SU-DHL-6 (cell line): ENCODE results near the gene SLC9A9.

Experiments used
- CTCF ChIP-seq: fragments of 200-600 bp; sonication (generic); IDR thresholded peaks from one replicate; pipeline ENCODE4 v1.5.1; 2017; ENCODE audit warnings: antibody characterized with exemption, mild to moderate bottlenecking, low read length, moderate library complexity; ENCODE audit not compliant: insufficient read depth, poor library complexity, severe bottlenecking
- EZH2phosphoT487 ChIP-seq: fragments of 200-600 bp; sonication (generic), shearing (Covaris generic); conservative IDR thresholded peaks from 2 replicates; pipeline ENCODE4 v1.6.1; 2018; ENCODE audit warnings: mild to moderate bottlenecking, antibody characterized with exemption, low read length, moderate library complexity, mixed read lengths

DNA sequence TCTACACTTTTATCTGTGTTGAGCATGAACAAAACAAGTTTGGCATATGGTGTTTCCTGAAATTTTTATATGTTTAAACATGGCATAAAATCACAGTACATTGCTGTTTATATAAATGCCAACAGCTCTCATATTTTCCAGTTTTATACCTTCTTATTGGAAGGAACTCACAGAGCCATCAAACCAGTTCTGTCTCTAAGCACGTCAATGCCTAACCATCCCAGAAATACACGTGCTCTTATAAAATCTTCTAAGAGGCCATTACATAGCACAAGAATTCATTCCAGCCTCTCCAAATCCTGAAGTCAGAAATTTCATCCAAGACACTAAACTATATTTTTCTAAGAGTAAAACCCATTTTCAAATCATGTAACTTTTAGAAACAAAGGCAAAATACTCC, 20.8 kb downstream of the SLC9A9 start:
- no peak for TF ChIP-seq CTCF
- TF ChIP-seq EZH2phosphoT487, result no peak
